WTC11 (cell line): ENCODE results near the gene TMEM217. TPM values are rescaled to one million over a fixed set of nuclear protein-coding genes. Genes with fewer than 3 reads are reported as not detected.

Source experiments
- ATAC-seq: fragments of 200-7000 bp; cut with Tn5 transposase; 2 replicates; pipeline ENCODE4 v1.10.0; 2021; ENCODE audit warnings: mild to moderate bottlenecking, moderate library complexity
- CTCF ChIA-PET: fragments of 300-600 bp; sonication (Branson Sonifier 250); formaldehyde crosslinking; loops from one replicate; lab custom pipeline; 2021; ENCODE audit warnings: antibody characterized with exemption; lab: Charles Lee
- POLR2A ChIA-PET: fragments of 350-600 bp; sonication (Branson Sonifier 250); formaldehyde crosslinking; loops from one replicate; lab custom pipeline; 2021; ENCODE audit warnings: antibody characterized with exemption; lab: Charles Lee
- DNase-seq: peaks from one replicate; pipeline ENCODE4 v3.0.0; 2021; ENCODE audit warnings: low spot score
- H3K27ac Mint-ChIP-seq: 2 replicates; pipeline ENCODE4 v1.8.0; 2021; ENCODE audit warnings: mixed read lengths
- H3K27me3 Mint-ChIP-seq: 2 replicates; pipeline ENCODE4 v1.8.0; 2021; ENCODE audit warnings: low read depth, mild to moderate bottlenecking, moderate library complexity, mixed read lengths
- H3K36me3 Mint-ChIP-seq: 2 replicates; pipeline ENCODE4 v1.8.0; 2021; ENCODE audit warnings: mixed read lengths
- H3K4me1 Mint-ChIP-seq: 2 replicates; pipeline ENCODE4 v1.8.0; 2022; ENCODE audit warnings: mixed read lengths
- H3K4me3 Mint-ChIP-seq: 2 replicates; pipeline ENCODE4 v1.8.0; 2021; ENCODE audit warnings: mild to moderate bottlenecking, moderate library complexity, mixed read lengths
- H3K9me3 Mint-ChIP-seq: 2 replicates; pipeline ENCODE4 v1.8.0; 2021; ENCODE audit warnings: mixed read lengths
- AFF4 ChIP-seq: sonication (generic); formaldehyde crosslinking; IDR thresholded peaks from 2 replicates; pipeline ENCODE4 v1.8.1; 2023; ENCODE audit warnings: mild to moderate bottlenecking, missing genetic modification reagents, borderline replicate concordance
- ATF3 ChIP-seq: sonication (generic); formaldehyde crosslinking; conservative IDR thresholded peaks from 2 replicates; pipeline ENCODE4 v1.8.1; 2022; ENCODE audit warnings: mild to moderate bottlenecking, missing genetic modification reagents
- CREB1 ChIP-seq: sonication (generic); formaldehyde crosslinking; IDR thresholded peaks from 2 replicates; pipeline ENCODE4 v1.8.0; 2023; ENCODE audit warnings: mild to moderate bottlenecking, missing genetic modification reagents
- CTCF ChIP-seq: fragments of 200-600 bp; IDR thresholded peaks from 2 replicates; pipeline ENCODE4 v1.8.0; 2022; ENCODE audit warnings: antibody characterized with exemption
- FOXK1 ChIP-seq: sonication (generic); formaldehyde crosslinking; IDR thresholded peaks from 2 replicates; pipeline ENCODE4 v1.8.0; 2022; ENCODE audit warnings: mild to moderate bottlenecking, moderate library complexity, missing genetic modification reagents
- FOXP4 ChIP-seq: sonication (generic); formaldehyde crosslinking; IDR thresholded peaks from 2 replicates; pipeline ENCODE4 v1.8.0; 2022; ENCODE audit warnings: mild to moderate bottlenecking, missing genetic modification reagents
- MXD4 ChIP-seq: fragments of 250-450 bp; sonication (Bioruptor Pico); IDR thresholded peaks from 2 replicates; pipeline ENCODE4 v1.8.0; 2021; ENCODE audit warnings: mild to moderate bottlenecking, moderate library complexity, borderline replicate concordance
- PRRX2 ChIP-seq: fragments of 250-450 bp; sonication (Bioruptor Pico); IDR thresholded peaks from 2 replicates; pipeline ENCODE4 v1.8.0; 2021; ENCODE audit warnings: mild to moderate bottlenecking
- RELA ChIP-seq: sonication (generic); formaldehyde crosslinking; IDR thresholded peaks from 2 replicates; pipeline ENCODE4 v1.8.1; 2022; ENCODE audit warnings: missing genetic modification reagents, mild to moderate bottlenecking, borderline replicate concordance
- SMAD3 ChIP-seq: sonication (generic); formaldehyde crosslinking; IDR thresholded peaks from 2 replicates; pipeline ENCODE4 v1.8.0; 2022; ENCODE audit warnings: missing genetic modification reagents, mild to moderate bottlenecking, borderline replicate concordance
- SOX15 ChIP-seq: fragments of 250-450 bp; sonication (Bioruptor Pico); IDR thresholded peaks from 2 replicates; pipeline ENCODE4 v1.9.0; 2021; ENCODE audit warnings: mild to moderate bottlenecking
- TCF7 ChIP-seq: sonication (generic); formaldehyde crosslinking; IDR thresholded peaks from 2 replicates; pipeline ENCODE4 v1.8.0; 2022; ENCODE audit warnings: mild to moderate bottlenecking, low read depth, missing genetic modification reagents, moderate library complexity
- ZNF121 ChIP-seq: sonication (generic); formaldehyde crosslinking; IDR thresholded peaks from 2 replicates; pipeline ENCODE4 v1.8.0; 2023; ENCODE audit warnings: missing genetic modification reagents
- ZNF219 ChIP-seq: sonication (generic); formaldehyde crosslinking; IDR thresholded peaks from 2 replicates; pipeline ENCODE4 v1.8.0; 2023; ENCODE audit warnings: missing genetic modification reagents, mild to moderate bottlenecking, borderline replicate concordance
- ZNF423 ChIP-seq: fragments of 250-450 bp; sonication (Bioruptor Pico); IDR thresholded peaks from 2 replicates; pipeline ENCODE4 v2.1.2; 2022; ENCODE audit warnings: mild to moderate bottlenecking, moderate library complexity
- total RNA-seq: library from RNA; stranded (reverse); gene quantifications from 3 replicates; pipeline ENCODE4 v1.2.3, GENCODE V29; 2021
- TF ChIP-seq, protein P1 (sequence below): sonication (generic); formaldehyde crosslinking; IDR thresholded peaks from 2 replicates; pipeline ENCODE4 v1.8.1; 2022; ENCODE audit warnings: low read depth, mild to moderate bottlenecking, moderate library complexity, missing genetic modification reagents, borderline replicate concordance

The TMEM217 gene
- total RNA-seq, 1 experiment from 2014 or later = 0.61 TPM

DNA sequence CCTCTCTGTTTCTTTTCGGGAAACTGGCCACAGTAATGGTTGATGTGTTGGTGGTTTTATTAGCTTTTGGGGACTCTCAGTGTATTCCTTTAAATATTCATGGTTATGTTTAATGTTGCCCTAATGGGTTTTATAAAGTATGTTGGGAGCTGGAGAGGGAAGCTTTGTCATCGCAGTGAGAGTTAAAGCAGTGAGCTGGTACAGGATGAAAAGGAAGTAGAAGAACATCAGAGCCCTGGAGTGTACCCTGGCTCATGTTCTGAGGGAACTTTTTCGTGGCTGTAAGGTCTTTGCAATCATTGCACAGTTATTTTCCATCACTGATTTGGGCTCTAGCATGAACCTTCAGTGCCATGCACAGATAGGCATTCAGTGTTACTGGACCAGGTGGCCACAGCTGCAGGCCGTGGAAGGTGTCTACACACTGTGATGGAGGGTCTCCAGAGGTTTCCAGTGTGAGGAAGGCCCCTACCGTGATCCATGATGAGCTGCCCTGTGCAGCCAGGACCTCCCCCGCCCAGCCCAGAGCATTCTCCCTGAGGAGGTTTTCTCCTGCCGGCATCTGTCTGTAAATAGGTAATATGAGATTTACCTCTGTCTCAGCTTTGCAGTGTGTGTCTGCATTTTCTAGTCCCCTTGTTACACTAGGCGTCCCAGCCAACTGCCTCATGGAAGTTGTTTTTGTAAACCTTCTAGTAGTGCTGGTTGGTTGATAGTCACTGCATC, 22.4 kb upstream of the TMEM217 start:
- peak overlapping the region; percentile 25; the same call in 1 of the 2 replicates for H3K27ac Mint-ChIP-seq
- no peaks in the 10 kb centered on the region for H3K27me3 Mint-ChIP-seq
- H3K4me1 Mint-ChIP-seq = 0 out of 2 replicates have a peak, but pooled peaks cover 5% of the 10 kb centered on the region
- H3K36me3 Mint-ChIP-seq = peaks cover 39% of the 10 kb centered on the region
- no peak for DNase-seq
- ChIA-PET POLR2A (no interaction called here), CTCF (no interaction called here)
- TF ChIP-seq RELA (no peak), CTCF (no peak), CREB1 (no peak), MXD4 (CRISPR knock-in tag) (no peak), AFF4 (CRISPR knock-in tag) (no peak), ZNF423 (CRISPR knock-in tag) (no peak), ZNF121 (CRISPR knock-in tag) (no peak), PRRX2 (CRISPR knock-in tag) (no peak), SMAD3 (CRISPR knock-in tag) (no peak), SOX15 (no peak), TCF7 (CRISPR knock-in tag) (no peak), FOXP4 (CRISPR knock-in tag) (no peak), ATF3 (no peak), ZNF219 (CRISPR knock-in tag) (no peak), FOXK1 (no peak)
- TF ChIP-seq, protein P1, sequence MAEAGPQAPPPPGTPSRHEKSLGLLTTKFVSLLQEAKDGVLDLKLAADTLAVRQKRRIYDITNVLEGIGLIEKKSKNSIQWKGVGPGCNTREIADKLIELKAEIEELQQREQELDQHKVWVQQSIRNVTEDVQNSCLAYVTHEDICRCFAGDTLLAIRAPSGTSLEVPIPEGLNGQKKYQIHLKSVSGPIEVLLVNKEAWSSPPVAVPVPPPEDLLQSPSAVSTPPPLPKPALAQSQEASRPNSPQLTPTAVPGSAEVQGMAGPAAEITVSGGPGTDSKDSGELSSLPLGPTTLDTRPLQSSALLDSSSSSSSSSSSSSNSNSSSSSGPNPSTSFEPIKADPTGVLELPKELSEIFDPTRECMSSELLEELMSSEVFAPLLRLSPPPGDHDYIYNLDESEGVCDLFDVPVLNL (CRISPR knock-in tag) = no peak
- H3K9me3 Mint-ChIP-seq = no peaks in the 10 kb centered on the region
- no peak for ATAC-seq
- H3K4me3 Mint-ChIP-seq = no peak overlapping the region
